NCI-H2107 treated with DMSO at 0.1 percent for 48 hours (cell line): ENCODE data around the gene CAPN11.
"Not testable (repeated sequence)": the region's sequence is repeated elsewhere in the genome, so short reads cannot be mapped to it uniquely, and the experiment has no call there.

Source experiments
- DNase-seq: peaks from one replicate; lab custom pipeline; 2025; ENCODE audit not compliant: unreplicated experiment; lab: John Stamatoyannopoulos, UW

CAPN11 gene

DNA sequence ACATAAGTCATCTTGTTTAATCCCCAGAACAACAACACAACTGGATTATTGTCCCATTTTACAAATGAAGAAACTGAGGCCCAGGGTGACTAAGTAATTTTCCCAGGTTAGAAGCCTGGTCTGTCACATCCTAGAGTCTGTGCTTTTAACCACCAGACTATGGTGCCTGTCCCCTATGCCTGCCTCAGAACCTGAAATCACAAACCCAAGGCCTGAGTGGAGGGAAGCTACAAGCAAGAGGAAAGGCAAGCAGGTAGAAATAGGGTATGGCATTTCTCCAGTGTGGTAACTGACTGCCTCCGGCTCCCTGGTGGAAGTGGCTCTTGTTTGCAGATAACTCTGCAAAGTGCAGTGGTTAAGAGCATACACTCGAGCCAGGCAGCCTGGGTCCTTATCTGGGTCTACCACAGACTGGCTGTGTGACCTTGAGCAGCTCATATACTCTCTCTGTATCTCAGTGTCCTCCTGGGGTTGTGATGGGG lies 28.7 kb upstream of the CAPN11 start:
- DNase-seq = no peak

DNA sequence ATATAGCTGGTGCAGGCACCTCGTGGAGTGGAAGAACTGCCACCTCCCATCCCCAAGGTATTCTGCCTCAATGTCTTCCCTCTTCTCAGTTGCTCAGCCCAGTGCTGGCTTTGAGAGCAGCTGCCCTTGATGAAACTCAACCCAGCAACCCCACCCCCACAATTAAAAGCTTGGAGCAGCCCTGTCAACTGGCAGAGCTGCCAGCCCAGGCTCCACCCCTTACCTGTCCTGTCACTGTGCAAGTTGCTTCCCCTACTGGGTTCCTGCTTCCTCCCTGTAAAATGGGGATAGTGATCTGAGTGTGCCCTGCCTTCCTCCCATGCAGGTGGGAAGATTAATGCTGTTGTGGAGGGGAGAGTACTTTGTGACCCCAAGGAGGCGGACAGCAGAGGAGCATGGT lies 26.7 kb upstream of the CAPN11 start:
- DNase-seq = peak; percentile 40

DNA sequence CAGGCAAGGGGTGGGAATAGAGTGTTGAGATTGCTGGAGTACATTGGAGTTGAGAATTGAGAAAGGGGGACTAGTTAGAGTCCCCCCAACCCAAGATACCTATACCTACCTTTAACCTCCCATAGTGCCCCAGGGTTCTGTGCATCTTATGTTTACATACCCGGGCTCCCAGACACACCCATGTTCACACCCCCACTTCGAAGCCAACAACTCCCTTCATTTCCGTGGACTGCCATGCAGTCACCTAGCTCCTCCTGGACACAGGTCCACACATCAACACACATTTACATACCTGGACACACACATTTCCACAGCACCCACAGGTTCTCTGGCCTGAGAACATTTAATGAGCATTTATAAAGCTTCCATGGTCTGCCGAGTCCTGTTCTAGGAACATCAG lies 26.1 kb upstream of the CAPN11 start:
- no peak for DNase-seq

DNA sequence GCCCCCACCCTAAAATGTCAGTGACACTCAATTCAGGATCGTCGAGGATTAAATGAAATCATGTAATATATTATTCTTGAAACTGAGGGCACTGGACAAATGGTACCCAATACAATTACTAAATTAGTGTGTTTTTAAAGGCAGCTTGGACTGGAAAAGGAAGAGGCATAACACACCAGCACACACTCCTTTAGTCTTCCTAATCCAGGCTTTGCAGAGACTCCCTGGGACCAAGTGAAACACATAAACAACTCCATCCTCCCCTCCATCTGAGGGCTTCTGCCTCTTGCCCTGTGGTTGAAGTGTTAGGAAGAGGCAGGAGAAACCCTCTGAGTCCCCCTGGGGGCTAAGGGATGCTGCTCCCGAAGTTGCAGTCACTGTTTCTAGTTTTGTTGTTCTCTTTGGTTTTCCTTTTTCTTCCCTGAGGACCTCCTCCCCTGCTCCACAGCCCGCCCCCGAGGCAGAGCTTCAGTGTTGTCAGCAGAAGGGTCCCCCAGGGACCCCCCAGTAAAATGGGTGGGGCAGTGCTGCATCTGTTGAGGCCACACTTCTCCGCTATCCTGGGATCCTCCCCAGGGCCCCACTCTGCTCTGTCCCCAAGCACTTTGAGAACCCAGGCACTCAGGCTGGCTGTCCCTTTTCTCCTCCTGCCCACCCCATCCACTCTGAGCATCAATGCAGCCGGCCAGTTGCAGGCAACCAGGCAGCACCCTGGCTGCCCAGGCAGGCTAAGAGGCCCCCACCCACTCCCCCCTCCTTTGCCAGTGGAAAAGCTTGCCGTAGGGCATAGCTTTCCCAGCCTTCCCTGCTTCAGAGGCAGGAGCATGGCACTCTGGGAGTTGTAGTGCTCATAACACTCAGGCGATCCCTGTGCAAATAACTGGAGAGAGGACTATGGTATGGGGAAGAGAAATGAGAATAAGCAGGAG lies 25.4 kb upstream of the CAPN11 start:
- no peak for DNase-seq

GRCh38 chr6:44133981-44134711 lies 24.5 kb upstream of the CAPN11 start:
- no peak for DNase-seq

- DNase-seq = no peak
Measured at GRCh38 chr6:44135173-44135758, 23.4 kb upstream of the CAPN11 start.

DNA sequence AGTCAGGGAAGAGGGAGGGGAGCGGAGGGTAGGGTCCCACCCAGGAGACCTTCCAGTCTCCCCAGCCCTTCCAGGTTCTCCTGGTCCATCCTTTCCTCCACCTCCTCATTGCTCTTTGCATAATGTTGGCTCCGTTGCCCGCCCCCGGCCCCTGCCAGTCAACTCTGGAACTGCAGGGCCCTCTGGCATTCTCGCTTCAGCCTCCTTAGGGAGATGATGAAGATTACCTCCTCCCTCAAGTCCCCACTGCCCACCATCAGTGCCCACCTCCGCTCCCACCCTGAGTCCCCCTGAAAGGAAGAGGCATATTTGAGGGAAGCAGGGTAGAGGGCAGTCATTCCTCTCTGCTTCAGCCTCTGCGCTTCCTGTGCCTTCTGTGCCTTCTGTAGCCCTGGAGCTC lies 22.7 kb upstream of the CAPN11 start:
- no peak for DNase-seq

- no peak for DNase-seq
Measured at GRCh38 chr6:44138717-44139350, 19.8 kb upstream of the CAPN11 start.

DNA sequence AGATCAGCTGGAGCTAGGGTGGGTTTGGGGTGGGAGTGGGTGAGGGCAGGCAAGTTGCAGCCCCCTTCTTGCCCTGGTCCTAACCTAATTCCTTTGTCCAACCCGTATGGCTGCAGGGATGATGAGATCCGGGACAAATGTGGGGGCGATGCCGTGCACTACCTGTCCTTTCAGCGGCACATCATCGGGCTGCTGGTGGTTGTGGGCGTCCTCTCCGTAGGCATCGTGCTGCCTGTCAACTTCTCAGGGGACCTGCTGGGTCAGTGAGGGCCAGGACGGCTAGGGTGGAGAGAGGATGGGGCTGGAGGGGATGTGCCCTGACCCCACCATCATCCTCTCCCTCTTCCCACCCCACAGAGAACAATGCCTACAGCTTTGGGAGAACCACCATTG lies 19.3 kb upstream of the CAPN11 start:
- DNase-seq = no peak

GRCh38 chr6:44142835-44143234 lies 15.8 kb upstream of the CAPN11 start:
- no peak for DNase-seq

DNA sequence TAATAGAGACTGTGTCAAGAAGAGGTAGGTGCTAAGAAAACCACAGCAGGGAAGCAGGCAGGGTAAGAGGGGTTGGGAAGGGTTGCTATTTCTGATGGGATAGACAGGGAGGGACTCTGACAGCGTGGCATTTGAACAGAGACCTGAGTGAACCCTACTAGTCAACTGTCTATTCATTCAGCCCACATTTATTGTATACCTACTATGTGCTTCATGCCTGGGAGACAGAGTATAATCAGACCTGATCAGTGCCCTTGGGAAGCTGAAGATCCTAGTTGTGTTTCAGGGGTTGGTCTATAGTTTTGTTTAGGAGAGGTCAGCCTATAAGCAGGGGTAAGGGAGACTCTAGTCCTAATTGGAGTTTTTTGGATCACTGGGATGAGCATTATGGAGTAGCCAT lies 14.9 kb upstream of the CAPN11 start:
- DNase-seq = no peak

GRCh38 chr6:44144536-44144935 lies 14.1 kb upstream of the CAPN11 start:
- not testable (repeated sequence) for DNase-seq

- DNase-seq = no peak
Measured at GRCh38 chr6:44145839-44146238, 12.8 kb upstream of the CAPN11 start.

- no peak for DNase-seq
Measured at GRCh38 chr6:44146685-44147084, 11.9 kb upstream of the CAPN11 start.

DNA sequence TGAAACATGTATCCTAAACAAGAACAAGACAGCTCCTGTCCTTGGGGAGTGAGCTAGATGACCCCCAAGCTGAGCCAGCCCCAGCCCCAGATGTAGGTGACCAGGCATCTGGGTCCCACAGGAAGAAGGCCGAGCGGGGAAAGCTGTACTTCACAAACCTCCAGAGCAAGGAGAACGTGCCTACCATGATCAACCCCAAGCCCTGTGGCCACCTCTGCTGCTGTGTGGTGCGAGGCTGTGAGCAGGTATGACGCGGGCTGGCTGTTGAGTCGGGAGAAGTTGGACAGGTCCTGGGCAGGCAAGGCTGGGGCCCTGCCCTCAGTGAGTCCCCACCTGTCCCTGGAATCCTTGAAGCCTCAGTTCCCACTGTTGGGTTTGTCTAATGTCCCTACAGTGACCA lies 11.4 kb upstream of the CAPN11 start:
- no peak for DNase-seq

DNA sequence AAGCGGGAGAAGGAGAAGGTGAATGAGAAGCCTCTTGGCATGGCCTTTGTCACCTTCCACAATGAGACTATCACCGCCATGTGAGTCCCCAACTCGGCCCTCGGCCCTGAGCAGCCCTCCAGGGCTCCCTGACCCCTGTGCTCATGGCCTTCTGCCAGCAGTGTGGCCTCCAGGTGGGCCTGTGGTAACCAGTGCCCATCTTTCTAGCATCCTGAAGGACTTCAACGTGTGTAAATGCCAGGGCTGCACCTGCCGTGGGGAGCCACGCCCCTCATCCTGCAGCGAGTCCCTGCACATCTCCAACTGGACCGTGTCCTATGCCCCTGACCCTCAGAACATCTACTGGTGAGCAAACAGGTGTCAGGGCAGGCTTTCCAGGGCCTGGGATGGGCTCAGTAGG lies 10.3 kb upstream of the CAPN11 start:
- no peak for DNase-seq

- DNase-seq = no peak
Measured at GRCh38 chr6:44149369-44150012, 9.1 kb upstream of the CAPN11 start.

- DNase-seq = no peak
Measured at GRCh38 chr6:44150317-44150917, 8.2 kb upstream of the CAPN11 start.

GRCh38 chr6:44151348-44152108 lies 7.1 kb upstream of the CAPN11 start:
- no peak for DNase-seq

- DNase-seq = no peak
Measured at GRCh38 chr6:44152109-44152461, 6.5 kb upstream of the CAPN11 start.
